NCI-H2107 (cell line): ENCODE results near the gene SCLY.
"Not testable (repeated sequence)": the region's sequence is repeated elsewhere in the genome, so short reads cannot be mapped to it uniquely, and the experiment has no call there.

Experiments
- DNase-seq: peaks from one replicate; lab custom pipeline; 2025; lab: John Stamatoyannopoulos, UW

Gene SCLY

DNA sequence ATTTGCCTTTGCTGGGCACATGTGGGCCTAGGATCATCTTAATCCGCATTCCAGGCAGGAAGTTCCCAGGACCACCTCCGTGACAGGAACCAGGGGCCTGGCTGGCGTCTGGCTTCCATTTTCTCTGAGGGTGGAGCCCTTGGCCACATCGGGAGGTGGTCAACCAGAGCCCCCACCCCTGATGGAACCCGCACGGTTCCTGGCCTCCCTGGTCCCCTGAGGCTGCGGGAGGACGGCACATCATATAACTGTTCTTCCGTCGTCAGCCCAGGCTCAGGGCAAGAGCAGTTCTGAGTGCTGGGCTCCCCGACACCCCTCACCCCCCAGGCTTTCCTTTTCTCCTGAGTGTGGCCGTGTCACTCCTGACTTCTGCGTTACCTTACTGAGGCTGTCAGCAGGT lies 52.8 kb downstream of the SCLY start:
- no peak for DNase-seq

DNA sequence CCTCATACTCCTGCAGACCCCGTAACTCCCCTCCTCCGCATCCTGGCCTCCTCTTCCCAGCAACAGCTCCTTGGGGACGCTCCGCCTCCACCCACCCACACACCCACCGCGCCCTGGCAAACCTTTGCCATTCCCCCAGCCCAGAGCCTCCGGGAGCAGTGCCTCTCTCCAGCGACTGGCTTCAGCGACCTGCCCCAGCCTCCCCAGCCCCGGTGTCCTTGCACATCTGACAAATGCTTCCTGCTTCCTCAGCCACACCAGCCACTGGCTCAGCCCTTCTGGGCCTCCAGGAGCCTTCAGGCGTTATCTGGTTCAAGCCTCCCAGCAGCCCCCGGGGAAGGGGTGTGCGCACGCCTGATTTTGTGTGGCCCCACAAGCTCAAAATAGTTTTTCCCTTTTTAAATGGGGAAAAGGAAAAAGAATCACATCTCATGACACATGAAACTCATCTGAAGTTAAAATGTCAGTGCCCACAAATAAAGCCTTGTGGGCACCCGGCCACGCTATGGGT lies 53.6 kb downstream of the SCLY start:
- no peak for DNase-seq

DNA sequence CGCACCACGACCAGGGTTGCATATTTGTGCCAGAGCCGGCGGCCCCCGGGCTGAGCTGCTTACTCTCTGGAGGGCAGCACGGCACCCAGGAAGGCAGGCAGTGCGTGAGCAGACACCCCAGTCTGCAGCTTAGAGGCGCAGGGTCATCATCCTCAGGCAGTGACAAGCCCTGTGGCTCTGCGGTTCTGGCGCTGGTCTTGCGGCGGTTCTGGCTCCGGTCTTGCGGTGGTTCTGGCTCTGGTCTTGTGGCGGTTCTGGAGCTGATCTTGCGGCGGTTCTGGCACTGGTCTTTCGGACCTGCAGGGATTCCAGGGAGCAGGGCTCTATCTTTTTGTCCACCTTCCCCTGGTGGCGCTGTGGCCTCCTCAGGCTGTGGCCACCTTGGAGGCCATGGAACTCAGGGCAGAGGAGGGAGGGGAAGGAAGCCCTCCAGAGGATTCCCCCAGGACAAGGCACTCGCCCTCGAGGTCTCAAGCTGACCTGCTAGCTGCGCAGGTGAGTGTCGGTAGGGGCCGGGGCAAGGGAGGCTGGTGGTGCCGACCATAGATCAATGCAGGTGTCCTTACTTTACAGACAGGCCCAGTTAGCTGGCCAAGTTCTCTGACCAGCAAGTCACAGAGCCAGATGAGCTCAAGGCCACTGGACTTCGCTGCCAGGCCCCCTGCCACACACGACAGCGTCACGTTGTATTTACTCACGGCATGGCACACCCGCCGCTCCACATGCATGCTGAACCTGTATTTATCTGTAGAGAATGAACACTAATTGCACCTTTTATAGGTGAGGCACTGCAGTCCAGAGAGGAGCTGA lies 54.3 kb downstream of the SCLY start:
- no peak for DNase-seq

DNA sequence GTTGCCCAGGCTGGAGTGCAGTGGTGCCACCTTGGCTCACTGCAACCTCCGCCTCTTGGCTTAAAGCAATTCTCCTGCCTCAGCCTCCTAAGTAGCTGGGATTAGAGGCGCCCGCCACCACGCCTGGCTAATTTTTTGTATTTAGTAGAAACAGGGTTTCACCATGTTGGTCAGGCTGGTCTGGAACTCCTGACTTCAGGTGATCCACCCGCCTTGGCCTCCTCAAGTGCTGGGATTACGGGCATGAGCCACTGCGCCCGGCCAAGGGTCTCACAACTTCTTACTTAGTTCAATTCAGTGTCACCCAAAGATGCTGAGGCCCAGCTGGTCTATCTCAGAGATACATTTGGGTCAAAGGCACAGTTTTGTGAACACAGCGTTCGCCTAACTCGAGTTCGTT lies 54.9 kb downstream of the SCLY start:
- not testable (repeated sequence) for DNase-seq

DNA sequence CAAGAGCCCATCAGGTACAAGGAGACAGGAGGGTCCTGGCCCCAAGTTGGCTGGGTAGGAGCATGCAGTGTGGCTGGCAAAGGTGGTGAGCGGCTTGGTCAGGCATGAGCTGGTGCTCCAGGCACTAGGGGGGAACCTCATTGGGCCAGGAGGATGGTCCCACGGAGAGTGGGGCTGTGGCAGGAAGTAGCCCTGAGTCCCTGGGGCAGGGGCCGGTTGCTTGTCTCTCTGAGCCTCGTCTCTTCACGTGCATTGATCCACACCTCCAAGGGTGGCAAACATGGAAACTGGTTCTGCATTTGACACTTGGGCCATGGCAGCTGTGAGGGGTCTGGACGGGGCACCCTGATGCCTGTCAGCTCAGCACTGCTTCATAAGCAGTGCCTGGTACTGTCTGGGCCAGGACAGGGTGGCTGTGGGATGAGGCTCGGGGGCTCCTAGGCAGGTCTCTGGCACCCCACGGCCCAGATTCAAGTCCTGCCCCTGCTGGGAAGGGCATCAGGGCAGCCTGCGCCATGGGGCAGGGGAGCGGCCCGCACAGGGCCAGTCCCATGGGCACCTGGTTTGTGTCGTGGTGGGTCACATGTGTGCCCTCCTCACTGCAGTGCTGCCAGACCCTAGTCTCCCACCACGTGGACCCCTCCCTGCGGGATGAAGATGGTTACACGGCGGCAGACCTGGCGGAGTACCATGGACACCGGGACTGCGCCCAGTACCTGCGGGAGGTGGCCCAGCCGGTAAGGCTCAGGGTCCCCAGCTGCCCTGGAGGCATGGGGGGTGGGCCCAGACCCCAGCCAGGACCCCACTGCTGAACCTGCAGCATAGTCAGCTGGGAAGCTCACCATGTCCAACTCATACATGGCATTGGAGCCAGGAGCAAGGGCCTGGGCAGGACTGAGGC lies 55.7 kb downstream of the SCLY start:
- no peak for DNase-seq

GRCh38 chr2:238117199-238118154 lies 56.7 kb downstream of the SCLY start:
- no peak for DNase-seq

DNA sequence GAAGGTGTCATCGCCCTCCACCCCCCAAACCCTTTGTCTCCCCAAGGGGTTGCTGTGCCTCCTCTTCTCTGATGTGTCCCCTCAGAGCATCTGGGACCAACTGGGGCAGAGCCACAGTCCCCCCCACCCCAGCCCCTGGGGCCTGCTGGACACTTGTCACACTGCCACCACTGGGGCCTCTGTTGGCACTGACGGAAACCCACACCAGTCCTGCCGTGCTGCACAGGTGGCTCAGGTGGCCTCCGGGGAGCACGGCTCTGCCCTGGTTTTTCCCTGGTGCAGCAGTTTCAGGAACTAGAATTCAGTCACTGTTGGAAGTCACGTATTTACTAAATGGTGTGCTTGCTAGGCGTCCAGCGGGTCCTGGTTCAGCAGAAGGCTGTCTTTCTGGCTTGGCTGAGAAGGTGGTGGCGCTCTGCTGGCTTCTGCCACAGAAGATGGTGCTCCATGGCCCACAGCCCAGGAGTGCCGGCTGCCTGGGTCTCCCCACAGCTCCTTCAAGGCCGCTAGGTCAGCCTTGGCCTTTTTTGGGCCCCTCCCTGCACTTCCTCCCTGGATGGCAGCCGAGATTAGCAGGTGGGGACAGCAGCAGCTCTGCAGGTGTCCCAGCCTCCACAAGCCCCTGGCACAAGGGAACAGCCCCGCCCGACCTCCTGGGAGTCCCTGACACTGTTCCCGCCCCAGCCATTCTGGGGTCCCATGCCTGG lies 59.1 kb downstream of the SCLY start:
- no peak for DNase-seq

GRCh38 chr2:238120463-238121298 lies 59.9 kb downstream of the SCLY start:
- DNase-seq, result no peak

DNA sequence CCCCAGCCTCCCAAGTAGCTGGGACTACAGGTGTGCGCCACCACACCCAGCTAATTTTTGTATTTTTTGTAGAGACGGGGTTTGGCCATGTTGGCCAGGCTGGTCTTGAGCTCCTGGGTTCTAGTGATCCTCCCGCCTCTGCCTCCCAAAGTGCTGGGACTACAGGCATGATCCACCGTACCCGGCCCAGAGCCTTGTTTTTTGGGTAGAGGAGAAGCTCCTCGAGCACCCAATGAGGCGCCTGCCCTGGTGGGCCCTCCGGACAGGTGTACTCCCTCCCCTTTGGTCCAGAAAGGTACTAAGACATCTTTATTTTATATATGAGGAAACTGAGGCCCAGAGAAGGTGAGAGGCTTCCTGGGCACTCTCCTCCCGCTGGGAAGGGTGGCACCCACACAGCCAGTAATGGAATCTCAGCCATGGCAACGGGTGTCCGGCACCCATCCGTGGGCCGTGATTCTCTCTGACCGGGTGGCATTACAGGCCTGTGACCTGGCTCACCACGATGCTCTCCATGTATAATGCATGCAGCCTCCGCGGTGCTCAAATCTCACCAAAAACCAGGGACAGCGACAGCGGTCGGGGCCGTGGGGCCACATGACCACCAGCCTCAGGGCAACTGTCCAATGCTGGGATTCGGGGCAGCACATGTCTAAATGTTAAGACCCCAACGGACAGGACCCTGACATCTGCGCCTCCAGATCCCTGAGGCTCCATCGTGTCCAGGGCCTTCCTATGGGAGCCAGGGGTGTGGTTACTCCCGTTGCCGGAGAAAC lies 60.9 kb downstream of the SCLY start:
- DNase-seq, result no peak

GRCh38 chr2:238122287-238123217 lies 61.8 kb downstream of the SCLY start:
- no peak for DNase-seq

- DNase-seq, result no peak
Measured at GRCh38 chr2:238123218-238123971, 62.6 kb downstream of the SCLY start.

DNA sequence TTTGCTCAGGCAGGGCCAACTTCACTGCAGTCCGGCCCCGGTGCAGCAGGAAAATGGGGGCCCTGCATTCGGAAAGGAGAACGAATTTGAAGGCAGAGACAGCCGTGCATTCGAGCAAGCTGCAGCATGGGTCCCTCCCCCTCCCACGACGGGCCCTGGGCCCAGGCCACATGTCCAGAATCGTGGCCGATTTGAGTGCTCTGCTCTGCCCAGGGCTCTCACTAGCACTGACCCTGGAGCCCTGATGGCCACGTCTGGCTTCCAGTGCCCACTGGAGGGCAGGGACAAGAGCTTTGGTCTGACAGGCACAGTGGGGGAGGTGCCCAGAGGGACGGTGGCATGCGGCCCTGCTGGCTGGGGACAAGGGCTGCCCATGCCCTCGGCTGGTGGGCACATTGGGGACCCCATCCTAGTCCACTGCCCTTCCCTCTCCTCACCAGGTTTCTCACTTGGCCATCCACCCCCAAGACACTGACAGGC lies 63.2 kb downstream of the SCLY start:
- DNase-seq, result no peak

GRCh38 chr2:238124488-238125126 lies 63.8 kb downstream of the SCLY start:
- no peak for DNase-seq

DNA sequence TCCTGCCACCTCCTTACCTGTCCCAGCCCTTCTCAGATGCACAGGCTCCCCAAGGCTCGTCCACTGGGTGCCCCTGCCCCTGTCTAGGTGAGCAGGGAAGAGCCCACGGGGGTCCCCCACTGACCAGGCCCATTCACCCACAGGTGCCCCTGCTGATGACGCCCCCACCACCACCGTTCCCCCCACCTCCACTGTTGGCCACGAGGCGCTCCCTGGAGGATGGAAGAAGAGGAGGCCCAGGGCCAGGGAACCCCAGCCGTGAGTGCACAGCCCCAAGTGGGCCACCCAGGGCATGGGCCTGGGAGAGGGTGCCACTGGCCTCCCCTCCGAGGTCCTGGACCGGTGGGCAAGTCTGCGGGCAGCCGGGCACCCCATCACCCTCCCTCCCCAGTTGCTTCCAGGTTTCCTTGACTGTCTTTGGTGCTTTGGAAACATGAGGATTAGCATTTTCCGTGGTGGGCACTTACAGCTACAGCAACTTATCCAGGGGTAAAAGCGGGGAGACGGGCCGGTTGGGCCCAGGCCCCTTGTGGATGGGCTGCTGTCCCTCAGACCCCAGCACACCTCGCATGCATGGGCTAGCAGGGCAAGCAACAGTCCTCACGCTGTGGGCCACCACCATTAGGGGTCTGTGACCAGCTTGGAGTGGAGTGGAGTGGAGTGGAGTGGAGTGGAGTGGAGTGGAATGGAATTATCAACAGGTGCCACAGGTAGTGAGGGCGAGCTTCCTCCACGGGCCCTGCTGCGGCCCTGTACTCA lies 64.5 kb downstream of the SCLY start:
- DNase-seq, result no peak

GRCh38 chr2:238126338-238126737 lies 65.5 kb downstream of the SCLY start:
- DNase-seq, result no peak

- no peak for DNase-seq
Measured at GRCh38 chr2:238126775-238127164, 66.0 kb downstream of the SCLY start.
